AML-193 (cell line): ENCODE results near the gene NPFFR1.
A peak's percentile ranks its signal among the peaks of the same experiment; 100 is the strongest.
"Not testable (repeated sequence)": the region's sequence is repeated elsewhere in the genome, so short reads cannot be mapped to it uniquely, and the experiment has no call there.

ENCODE experiments used
- DNase-seq, 2 experiments: peaks; one replicate each; lab custom pipeline; 2025; lab: John Stamatoyannopoulos, UW

Gene NPFFR1

DNA sequence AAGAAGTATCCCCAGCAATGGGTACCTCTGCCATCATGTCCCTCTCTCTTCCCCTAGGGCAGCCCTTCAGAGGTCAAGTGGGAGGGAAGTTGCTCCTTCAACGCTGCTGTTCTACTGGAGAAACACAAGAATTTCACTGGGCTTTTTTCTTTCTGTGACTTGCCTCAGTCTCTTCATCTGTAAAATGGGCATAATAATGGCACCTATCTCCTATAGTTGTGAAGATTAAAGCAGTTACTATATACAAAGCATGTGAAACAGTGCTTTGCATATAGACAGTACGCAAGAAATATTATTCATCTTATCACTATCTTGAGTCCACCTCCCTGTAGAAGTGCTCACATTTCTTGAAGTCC, 1.6 kb upstream of the NPFFR1 start:
- no peak for DNase-seq

DNA sequence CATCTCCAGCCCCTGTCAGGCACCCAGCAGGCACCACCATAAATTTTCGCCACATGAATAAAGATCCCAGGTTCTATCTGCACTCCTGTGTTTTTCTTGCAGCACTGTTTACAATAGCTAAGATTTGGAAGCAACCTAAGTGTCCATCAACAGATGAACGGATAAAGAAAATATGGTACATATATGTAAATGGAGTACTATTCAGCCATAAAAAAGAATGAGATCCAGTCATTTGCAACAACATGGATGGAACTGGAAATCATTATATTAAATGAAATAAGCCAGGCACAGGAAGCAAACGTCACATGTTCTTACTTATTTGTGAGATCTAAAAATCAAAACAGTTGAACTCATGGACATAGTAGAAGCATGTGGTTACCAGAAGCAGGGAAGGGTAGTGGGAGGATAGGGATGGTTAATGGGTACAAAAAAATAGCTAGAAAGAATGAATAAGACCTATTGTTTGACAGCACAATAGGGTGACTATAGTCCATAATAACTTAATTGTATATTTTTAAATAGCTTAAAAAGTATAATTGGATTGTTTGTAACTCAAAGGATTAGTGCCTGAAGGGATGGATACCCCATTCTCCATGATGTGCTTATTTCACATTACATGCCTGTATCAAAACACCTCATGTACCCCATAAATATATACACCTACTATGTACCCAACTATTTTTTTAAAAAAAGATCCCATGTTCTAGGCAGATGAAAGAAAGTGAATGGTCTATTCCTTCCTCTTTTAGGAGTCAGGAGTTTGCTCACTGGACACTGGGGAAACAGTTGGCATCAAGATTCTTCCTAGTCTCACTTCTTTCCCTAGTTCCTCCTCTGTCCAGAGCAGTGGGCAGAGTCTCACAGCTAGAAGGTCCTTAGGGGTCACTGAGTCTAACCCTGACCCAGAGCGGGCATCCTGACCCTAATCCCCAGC, 1.0 kb upstream of the NPFFR1 start:
- DNase-seq, result no peak

DNA sequence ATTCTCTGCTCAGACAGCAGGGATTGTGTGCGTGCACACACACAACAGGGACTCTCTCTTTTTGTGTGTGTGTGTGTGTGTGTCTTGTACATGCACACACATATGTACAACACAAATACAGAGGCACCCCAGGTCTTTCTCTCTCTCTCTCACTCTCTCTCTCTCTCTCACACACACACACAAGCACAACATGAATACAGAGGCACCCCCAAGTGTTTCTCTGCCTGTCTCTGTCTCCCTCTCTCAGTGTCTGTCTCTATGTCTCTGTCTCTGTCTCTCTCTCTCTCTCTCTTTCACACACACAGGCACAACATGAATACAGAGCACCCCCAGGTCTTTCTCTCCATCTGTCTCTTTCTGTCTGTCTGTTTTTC, 746 bp downstream of the NPFFR1 start:
- DNase-seq, result no peak

DNA sequence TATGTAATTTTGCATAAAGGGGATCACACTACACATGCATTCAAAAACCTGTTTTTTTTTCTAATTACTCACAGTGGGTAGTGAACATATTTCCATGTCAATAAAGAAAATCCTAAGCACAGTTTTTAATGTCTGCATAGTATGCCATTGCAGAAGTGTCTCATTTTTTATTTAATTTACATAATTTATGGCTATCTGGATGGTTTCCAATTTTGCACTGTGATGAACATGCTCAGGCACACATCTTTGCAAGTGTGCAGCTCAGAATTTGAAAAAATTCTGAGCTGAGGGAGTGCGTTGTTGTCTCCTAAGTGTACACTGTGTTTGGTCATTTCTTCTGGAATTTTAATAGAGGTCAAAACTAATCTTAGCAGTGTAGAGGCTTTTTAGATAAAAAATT, 2.2 kb downstream of the NPFFR1 start:
- no peak for DNase-seq

DNA sequence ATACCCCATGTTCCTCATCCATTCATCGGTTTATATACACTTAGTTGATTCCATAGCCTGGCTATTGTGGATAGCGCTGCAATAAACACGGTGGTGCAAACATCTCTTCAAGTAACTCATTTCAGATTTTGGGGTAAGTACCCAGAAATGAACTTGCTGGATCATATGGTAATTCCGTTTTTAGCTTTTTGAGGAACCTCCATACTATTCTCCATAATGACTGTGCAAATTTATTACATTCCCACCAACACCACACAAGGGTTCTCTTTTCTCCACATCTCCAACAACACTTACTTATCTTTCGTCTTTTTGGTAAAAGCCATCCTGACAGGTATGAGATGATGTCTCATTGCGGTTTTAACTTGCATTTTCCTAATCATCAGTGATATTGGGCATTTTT, 3.7 kb downstream of the NPFFR1 start:
- no peak for DNase-seq

DNA sequence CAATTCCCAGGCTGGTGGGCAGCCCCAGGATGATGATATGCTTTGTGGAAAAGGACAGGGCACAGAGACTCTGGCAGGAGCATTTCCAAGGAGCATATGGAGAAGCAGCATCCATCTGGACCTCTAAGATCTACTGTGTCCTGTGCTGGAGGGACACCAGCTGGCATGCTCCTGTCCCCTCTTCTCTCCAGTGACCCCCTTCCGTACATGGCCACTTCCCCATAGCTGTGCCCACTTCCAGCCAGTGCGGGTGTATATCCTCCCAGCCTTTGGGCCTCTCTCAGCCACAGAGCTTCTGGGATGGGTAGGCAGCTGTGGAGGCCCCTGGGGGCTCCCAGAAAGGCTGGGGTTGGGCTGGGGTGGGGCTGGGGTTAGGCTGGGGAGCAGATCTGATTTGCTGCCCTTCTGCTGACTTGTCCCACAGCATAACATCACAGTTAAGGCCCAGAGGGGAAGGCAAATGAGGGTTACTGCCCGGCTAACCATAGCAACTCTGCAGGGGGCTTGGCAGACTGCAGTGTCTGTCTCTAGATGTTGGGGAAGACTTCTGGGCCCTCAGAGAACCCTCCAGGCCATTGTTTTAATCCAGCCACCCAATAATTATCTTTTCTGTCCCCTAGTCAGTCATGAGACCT, 6.3 kb downstream of the NPFFR1 start:
- no peak for DNase-seq

DNA sequence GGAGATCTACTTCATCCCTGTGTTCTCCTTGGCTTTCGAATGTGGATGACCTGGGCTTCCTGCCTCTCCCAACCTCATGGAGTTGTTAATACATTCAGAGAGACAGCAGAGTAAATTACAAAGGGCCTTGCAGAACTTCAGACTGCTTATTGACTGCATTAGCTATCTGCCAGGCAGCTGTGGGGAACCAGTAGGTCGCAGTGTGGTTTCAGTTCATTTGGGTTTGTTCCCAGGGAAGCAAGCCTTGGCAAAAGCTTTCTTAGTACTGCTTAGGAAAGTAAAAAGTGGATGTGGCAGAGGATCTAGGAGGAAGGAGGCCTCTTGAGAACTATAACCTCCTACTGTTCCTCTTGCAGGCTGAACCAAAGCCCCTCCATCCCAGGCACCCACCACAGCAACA, 9.2 kb downstream of the NPFFR1 start:
- DNase-seq, result no peak

DNA sequence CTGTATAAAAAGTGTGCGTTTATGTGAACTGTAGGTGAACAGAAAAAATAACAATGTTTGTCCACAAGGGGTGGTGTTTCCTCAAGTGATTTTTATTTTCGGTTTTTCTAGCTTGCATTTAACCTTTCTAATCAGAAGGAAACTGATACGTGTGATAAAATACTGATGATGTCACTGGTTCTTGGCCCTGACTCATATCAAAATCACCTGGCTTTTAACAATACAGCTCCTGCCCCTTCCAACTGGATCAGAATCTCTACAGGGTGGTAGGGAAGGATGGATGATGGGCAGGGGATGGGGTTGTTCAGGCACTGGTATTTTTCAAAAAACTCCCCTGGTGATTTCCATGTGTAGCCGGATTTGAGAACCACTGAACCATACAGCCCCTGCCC, 10.9 kb downstream of the NPFFR1 start:
- peak; percentile 38 to 39 for DNase-seq

DNA sequence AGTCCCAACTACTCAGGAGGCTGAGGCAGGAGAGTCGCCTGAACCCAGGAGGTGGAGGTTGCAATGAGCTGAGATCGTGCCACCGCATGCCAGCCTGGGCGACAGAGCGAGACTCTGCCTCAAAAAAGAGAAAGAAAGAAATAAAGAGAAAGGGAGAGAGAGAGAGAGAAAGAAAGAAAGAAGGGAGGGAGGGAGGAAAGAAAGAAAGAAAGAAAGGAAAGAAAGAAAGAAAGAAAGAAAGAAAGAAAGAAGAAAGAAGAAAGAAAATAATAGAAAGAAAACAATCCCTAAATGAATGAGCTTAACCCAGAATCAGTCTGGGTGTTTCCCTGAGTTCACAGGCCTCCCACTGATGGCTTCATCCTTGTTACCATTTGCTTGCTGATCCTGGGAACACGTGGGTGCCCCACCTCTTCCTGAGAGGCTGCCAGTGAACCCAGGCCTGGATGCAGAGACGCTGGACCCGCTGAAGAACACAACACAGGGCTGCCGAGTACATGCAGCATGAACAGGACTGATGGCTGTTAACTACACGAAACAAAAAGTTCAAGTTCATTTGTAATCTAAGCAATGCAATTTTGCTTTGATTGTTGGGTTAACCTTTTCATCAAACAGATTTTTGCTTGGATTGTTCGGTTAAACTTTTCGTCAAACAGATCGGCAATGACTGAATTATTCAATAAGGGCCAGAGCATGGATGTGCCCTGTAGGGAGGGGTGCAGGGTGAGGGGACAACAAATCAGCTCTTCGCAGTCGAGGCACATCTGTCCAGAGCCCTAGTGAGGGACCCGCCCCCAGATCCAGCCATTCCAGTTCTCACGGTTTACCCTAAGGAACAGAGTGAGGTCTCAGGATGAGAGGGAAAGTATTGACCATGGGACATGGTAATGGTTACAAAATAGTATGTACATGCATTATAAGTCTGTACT, 11.5 kb downstream of the NPFFR1 start:
- DNase-seq, result no peak

DNA sequence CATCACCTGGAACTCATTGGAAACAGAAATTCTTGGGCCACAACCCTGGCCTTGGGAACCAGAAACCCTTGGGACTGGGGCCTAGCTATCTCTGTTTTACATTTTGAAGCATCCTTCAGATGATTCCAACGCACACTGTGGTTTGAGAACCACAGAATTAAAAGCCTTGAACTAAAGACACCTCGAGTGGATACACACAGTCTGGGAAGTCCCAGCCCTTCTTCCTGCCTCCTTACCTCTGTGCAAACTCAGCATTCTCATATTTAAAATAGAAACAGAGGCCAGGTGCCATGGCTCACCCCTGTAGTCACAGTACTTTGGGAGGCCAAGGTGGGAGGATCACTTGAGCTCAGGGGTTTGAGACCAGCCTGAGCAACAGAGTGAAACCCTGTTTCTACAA, 12.9 kb downstream of the NPFFR1 start:
- no peak for DNase-seq

DNA sequence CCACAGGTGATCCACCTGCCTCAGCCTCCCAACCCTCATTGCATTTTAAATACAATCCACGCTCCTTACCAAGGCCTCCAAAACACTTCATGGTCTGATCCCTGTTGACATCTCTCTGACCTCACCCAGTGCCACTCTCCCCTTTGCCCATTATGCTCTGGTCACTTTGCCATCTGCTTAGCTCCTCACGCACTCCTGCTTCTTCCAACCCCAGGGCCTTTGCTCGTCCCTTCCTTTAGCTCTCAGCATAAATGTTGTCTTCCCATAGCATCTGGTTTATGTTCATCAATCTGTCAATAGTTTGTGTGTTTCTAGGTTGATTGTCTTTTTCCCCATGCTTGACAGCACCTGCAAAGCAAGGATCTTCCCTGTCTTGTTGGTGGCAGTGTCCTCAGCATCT, 14.1 kb downstream of the NPFFR1 start:
- DNase-seq, result no peak

DNA sequence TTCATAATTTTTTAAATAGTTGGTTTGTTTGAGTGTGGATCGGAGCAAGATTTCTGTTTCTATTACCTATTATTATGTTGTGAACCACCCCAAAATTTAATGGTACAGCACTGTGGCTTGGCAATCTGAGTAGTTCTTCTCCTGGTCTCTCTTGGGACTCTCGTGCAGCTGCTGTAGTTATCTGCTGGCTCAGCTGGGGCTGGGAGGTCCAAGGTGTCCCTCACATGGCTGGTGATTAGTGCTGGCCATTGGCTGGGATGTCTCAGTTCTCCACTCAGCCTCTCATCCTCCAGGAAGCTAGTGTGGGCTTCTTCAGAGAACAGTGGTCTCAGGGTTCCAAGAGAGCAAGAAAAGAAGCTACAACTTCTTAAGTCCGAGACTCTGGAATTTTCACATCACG, 15.4 kb downstream of the NPFFR1 start:
- no peak for DNase-seq

DNA sequence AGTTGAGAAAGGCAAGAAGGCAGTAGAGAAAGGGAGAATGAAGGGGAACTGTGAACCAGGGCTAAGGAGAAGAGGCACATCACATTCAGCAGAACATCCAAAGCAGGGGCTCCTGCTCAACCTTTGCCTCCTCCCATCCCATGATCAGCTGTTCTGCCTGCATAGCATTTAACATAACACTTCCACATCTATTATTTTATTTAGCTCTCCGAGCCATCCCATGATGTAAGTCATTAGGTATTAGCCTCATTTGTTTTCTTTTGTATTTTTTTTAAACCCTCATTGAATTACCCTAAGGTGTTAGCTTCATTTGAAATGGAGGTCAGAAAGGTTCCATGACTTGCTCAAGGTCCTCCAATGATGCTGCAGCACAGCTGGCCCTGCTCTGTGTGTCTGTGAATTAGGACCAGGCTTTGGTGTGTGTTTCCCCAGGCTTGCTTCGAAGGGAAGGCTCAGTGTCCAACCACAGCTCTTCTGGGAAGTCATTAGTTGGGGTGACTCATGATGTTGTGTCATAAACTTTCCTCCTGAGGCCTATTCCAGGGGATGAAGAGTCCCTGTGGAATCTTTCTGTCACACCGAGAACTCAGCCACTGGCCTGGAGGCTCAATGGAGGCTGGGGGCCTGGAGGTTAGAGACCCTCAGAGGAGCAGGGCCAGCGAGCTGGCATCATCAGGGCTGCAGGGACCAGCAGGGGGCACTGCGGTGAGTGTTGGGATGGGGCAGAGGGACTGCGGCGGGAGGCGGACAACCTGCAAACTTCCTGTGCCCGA, 16.5 kb downstream of the NPFFR1 start:
- DNase-seq, result peak in 1 of 2 experiments; percentile 6

DNA sequence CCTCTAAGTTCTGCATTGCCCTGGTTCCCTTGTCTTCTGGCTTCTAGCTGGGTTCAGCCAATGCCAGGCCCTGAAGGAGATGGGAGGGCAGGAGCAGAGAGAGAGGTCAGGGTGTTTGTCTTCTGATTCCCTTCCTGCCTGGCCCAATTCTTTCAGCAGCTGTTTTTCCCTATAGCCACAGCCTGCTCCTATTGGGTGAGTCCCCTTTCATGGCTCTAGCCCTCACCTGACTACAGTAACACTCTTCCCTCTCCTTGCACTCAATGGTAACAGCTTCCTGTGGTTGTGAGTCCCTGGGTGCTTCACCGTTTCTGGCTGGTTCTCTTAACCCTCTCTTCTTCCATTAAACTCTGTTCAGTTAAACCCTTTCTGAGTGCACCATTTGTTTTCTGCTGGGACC, 17.1 kb downstream of the NPFFR1 start:
- no peak for DNase-seq

DNA sequence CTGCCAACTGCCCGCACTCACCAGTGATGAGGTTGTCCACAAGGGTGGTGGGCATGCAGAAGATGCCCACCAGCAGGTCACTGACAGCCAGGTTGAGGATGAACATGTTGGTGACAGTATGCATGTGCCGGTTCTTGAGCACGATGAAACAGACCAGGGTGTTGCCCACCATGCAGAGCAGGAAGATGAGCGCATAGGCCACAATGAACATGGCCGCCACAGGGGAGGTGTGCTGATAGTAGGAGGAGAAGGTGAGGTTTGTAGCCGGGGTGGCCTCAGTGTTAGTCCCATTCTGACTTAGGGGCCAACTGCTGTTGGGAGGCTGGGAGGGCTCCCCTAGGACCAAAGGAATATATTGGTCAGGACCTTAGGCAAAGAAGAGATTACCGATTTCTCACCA, 17.7 kb downstream of the NPFFR1 start:
- DNase-seq, result no peak

DNA sequence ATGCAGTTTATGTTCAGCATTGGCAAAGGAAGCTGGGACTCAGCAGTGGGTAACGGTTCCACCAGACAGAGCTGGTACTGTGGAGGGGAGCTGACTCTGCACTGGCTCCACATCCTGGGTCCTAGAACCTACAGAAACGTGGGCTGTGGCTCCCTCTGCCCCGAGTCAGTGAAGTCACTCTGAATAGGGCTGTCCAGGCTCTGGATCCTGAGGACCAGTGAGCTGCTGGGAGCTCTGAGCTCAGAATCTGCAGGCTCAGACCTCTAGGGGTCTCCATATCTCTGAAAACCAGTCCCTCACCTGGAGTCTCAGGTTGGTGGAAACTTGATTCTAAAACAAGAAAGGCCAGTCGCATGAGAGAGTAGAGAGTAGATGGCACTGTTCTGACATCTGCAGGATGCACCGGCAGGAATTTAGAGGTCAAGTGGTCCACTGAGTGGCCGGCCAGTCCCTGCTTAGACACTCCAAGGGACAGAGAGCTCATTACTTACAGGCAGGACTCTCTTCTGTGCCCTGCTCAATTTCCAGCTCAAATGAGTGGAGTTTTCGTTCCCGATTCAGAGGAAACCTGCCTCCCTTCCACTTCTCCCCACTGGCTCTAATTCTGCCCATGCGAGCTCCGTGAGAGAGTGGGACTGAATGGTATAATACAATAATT, 18.6 kb downstream of the NPFFR1 start:
- DNase-seq, result no peak

DNA sequence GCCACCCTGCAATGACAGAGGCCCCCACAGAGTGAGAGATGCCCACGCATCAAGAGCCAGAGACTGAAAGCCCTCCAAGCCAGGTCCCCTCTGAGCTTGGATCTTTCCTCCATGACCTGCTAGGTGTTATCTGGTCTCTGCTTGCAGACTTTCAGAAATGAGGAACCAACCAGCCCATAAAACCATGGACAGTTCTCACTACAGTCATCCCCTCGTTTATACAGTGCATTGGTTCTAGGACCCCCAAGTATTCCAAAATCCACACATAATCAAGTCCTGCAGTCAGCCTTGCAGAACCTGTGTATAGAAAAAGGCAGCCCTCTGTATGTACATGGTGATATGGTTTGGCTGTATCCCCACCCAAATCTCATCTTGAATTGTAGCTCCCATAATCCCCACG, 23.1 kb downstream of the NPFFR1 start:
- no peak for DNase-seq

DNA sequence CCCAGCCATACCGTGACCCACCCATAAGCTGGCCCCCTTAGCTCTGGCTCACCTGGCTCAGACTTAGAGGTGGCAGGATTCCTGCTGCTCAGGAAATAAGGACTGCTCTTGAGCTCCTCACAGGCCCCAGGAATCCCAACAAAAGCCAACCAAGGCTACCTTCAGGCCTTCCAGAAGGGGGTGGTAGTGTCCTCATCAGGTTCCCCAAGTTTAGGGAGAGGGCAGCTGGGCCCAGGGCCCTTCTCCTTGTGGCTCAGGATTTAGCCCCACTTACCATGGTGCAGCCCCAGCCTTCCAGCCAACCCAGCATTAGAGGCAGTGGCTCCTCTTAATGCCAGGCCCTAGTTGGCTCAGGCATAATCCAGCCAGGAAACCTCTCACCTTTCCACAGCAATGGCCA, 23.5 kb downstream of the NPFFR1 start:
- DNase-seq, result no peak

DNA sequence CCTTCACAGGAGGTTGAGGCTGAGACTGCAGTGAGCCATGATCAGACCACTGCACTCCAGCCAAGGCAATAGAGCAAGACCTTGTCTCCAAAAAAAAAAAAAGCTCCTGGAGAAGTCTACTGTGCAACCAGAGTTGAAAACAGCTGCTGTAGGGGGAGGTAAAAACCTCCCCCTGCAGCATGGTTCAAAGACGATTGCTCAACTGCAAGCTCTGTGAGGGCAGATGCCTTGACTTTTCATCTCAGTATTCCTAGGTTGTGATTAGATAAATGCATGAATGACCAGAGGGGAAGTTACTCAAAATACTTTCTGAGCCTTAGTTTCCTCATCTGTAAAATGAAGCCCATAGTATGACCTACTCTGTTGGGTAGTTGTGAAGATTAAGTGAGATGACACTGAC, 25.6 kb downstream of the NPFFR1 start:
- no peak for DNase-seq

DNA sequence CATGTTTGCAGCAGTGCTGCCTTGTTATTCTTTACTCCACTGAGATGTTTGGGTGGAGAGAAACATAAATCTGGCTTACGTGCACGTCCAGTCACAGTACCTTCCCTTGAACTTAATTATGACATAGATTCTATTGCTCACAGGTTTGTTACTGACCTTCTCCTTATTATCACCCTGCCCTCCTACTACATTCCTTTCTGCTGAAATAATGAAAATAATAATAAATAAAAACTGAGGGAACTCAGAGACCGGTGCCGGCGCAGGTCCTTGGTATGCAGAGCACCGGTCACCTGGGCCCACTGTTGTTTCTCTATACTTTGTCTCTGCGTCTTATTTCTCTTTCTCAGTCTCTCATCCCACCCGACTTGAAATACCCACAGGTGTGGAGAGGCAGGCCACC, 26.0 kb downstream of the NPFFR1 start:
- DNase-seq, result not testable (repeated sequence)

DNA sequence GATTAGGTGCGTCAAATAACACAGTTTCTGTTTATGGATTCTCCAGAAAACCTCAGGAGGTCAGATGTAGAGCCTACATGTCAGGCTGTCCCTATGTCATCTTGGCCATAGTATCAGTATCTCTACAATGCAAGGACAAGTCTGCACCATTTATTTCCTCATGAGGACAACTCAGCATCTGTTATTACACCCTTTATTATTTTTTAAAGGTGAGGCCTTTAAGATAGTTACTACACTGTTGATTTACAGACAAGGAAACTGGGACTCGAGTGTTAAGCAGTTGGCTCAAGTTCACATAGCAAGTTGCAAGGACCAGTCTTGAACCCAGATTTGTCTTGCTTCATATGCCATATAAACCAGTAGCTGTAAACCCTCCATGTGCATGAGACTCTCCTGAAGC, 27.3 kb downstream of the NPFFR1 start:
- DNase-seq, result no peak
